Mesenteric fat pad (tissue), 1 donor: ENCODE measurements around the gene ME3. TPM values are rescaled to one million over a fixed set of nuclear protein-coding genes. Genes with fewer than 3 reads are reported as not detected.

Source experiments
- DNase-seq: peaks from one replicate; pipeline ENCODE4 v3.0.0-alpha.2; 2020; ENCODE audit warnings: low spot score
- total RNA-seq: library from RNA; stranded (reverse); fragmentation: NEBNext Ultra II Directional; extraction: Animal tissue kit (Norgen Biotek cat#: 25700); gene quantifications from one replicate; pipeline ENCODE4 v1.2.1, GENCODE V29; 2021
- donor health status: DM: yes; HTN: yes; CAD: no.

ME3 gene
- total RNA-seq, 1 donor from 2014 or later: 49.4 TPM

DNA sequence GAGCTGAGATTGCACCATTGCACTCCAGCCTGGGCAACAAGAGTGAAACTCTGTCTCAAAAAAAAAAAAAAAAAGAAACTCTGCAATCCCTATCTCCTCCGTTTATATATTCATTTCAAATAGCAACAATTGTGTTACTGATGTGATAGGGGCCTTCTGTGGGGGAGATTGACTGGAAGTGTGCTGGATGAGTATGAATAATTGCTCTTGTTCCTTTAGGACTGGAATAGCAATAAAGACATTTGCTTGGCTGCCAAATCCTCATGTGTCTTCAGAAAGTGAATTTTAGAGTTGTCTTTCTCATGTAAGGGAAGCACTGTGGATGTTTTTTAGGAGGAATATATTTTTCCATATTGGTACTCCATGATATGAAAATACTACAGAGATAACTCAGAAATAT is 21.1 kb upstream of the ME3 start:
- DNase-seq: no peak

DNA sequence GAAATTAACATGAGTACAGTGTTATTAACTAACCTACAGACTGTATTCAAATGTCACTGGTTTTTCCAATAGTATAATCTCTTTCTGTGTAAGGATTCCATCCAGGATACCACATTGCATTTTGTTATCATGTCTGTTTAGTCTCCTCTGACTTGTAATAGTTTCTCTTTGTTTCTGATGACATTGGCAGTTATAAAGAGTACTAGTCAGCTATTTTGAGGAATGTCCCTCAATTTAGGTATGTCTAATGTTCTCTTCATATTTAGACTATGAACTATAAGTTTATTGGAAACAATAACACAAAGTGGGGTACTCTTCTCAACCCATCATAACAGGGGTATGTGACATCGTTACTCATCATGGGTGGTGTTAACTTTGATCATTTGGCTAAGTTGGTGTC is 20.3 kb upstream of the ME3 start:
- no peak for DNase-seq

DNA sequence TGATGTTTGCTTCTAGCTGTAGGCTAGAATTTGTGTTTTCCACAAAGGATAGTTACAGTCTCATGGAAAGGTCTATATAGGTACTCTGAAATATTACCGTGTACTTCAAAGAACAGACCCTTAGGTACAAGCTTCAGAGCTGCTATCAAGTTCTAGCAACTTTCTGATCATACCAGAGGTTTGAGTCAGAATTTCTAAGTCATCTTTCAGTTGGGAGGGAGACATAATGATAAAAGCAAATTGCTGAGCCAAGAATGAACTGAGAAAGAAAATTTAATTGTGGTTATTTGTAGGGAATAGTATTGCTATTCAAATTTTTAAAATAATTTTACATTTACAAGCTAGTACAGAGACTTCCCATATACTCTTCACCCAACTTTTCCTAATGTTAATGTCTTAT is 19.9 kb upstream of the ME3 start:
- no peak for DNase-seq

DNA sequence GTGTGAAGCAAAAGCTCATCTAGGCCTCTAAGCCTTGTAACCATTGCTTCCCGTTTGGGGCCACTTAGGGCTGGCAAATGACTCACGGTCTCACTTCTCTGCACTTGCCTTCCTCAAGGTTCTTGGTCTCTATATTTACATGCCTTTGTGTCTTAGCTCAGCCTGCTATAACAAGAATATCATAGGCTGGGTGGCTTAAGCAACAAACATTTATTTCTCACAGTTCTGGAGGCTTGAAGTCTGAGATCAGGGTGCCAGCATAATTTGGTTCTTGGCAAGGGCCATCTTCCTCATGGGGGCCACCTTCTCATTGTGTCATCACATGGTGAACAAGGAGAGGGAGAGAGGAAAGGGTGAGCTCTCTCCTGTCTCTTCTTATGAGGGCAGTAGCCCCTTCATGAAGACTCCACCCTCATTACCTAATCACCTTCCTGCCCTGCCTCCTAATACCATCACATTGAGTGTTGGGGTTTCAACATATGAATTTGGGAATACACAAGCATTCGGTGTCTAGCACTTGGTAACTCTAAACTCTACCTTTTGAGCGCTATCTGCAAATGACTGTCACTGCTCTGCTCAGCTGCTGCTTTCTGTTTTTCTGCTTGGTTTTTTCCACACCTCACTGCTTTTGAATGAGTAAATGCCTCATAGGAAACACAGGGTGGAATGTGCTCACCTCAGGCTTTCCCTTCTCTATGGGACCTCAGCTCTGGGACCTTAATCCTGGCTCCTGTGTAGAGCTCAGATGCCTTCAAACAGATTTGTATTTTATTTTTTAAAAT is 16.2 kb upstream of the ME3 start:
- no peak for DNase-seq

DNA sequence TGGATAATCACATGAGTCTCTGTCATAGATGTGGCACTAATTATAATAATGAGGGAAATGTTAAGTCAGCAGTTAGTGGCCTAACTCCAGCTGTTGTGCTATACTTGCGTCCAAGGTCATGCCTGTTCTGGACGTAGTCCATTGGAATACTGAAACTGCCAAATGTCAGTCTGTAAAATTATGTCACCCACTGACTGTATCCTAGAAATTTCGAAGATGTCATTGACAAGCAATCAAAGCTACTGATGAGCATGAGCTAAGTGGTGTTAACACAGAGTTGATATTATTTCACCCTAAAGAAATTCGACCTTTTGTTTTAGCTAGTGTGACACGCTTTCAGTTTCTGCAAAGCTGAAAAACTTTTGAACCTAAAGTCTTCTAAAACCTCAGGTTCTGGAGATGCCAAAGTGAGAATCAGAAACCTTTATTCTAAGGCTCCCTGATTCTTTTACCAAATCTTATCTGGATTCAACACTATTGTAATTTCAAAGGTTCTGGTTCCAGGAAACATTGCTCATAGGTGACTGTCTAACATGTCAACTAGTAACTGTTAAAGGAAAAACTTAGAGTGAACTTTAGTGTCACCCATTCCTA is 14.9 kb upstream of the ME3 start:
- no peak for DNase-seq

DNA sequence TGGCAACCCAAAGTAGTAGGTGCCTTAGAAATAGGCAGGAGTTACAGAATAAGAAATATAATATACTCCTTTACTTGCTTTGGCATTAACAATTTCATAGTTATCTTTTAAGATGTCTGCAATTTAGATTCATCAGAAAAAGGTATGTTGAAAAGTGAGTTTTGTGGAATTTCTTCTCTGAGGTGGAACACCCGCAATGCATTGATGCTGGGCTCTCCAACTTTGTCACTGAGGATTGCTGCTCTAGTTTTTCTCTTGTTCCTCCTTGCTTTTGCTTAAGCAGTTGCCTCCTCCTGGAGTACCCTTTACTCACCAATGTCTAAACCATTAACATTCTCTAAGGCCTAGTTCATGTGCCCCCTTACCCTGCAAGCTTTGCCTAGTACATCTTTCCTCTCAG is 14.1 kb upstream of the ME3 start:
- no peak for DNase-seq

DNA sequence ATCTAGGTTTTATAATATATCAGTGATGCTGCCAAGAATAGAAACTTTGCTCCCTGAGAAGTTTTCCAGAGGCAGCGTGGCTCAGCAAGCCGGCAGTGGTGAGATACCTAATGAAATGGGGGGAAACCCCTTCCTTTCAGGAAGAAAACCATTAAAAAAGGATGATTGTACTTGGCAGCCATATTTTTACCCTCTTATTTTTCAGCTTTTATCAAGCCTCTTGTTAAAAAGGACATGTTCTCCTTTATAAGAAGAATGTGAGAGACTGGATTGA is 9.0 kb upstream of the ME3 start:
- no peak for DNase-seq

DNA sequence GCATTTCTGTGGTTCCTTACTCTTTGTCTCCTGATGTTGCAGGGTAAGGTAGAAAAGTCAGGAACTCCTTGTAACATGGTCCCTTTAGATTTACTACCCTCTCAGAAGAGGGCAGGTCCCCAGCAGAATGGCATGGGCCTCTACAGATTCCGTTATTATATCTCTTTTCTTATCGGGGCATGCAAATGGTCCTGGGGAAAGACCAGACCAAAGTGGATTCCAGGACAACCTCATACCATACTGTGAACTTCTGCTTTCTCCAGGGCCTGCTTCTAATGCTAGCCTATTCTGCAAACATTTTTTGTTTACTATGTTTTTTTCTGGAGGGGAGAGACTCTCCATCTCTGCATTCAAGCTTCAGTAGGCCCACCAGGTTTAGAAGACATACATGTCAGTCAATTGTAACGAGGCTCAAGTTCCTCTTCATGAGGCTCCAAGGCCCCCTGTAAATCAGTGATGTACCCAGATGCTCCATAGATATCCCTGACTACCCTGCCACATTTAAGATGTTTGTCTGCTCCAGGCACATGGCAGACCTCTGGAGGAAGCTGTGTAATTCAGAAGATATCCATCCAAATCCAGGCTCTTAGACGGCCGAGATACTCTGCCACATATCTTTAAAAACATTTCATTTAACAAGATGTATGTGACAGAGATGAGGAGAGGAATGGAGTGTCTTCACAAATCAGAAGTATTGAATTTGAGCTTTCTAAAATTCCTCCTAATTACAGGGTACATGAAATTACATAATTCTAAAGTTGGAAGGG is 8.5 kb upstream of the ME3 start:
- no peak for DNase-seq

DNA sequence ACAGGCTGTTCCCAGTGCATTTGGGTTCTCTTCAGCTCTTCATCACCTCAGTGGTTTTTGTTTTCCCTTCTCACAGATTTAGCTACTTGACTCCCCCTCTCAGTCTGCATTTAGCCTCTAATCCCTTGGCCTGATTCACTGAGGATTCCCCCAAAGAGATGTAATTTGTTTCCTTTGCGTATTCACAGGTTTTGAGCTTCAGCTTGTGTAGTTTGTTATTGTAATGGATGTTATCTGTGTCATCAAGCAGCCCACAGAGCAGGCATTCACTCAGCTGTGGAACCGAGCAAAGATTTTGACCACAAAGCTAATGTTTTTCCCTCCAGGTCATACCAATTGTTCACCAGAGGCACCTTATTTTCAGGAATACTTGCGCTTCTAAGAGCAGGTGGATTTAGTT is 6.4 kb upstream of the ME3 start:
- DNase-seq: no peak

DNA sequence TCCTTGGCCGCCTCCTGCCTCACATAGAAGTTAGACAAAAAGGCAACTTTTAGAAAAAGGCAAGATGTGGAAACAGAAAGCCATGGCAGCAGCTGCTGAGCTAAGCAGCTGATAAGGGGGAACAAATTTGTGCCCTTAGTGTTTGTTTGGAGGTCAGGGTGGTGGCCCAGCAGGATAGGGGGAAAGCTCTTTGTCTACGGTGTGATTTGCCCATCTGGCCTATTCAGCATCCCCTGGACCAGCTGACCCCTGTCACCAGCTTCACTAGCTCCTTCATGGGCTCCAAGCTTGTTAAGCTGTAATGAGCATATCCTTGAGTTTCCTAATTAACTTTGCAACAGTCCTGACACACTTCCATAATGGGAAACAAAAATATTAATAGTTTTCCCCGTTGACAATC is 5.9 kb upstream of the ME3 start:
- no peak for DNase-seq

DNA sequence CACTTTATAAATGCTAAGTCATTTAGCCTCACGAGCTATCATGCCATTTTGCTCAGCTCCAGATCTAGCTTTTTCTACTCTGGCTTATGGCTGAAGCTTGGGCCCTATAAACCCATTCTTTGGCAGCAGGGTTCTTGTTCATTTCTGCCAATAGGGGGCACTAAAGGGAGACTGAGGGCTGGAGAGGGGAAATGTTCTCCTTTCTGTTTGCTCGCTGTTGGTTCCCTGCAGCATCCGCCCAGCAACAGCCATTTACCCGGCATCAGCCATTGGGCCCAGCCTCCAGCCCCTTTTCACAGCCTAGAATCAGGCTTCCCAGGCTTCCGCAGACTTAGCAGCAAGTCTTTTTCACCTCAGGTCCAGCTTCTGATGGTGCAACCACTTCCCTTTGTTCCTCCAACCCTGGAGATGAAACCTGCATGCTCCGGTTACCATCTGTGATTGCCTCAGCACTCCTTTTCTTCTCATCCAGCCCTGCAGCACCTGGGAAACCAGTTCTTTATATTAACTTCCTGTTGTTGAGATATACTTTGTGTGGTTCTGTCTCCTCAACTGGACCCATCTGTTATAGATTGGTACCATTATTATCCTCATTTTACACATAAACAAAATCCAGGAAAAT is 4.2 kb upstream of the ME3 start:
- DNase-seq: no peak

DNA sequence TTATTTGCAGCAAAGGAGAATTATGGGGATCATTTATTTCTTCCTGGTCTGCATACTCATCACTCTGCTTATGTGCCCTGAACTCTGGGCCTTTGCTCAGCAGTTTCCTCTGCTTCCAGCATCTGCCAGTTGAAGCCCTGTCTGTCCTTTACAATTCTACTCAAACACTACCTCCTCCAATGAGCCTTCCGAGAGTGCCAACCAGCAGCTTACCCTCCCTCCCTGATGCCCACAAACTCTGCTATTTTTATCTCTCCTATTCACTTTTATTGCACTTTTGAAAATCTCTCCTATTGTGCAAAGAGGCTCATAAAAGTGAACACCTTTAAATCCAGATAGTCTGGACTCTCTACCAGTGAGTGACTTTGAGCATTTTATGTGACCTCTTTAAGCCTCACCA is 3.6 kb upstream of the ME3 start:
- DNase-seq: no peak

DNA sequence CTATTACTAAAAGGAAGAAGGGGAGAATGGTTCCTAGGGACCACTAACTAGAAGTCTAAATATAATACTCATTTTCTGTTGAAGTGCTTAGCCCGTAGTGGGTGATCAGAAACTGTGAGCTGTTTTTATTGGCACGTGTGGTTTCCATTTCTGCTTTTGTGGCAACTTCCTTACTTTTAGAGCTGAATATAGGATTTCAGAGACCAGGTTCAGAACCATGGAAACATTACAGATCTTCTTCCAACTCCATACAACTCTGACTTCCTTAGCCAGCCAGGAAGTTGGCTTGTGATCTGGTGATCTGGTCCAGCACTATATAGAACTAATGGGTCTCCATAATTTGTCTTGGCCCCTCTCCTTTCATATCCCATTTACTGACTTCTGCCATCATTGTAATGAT is 2.6 kb upstream of the ME3 start:
- DNase-seq: no peak

DNA sequence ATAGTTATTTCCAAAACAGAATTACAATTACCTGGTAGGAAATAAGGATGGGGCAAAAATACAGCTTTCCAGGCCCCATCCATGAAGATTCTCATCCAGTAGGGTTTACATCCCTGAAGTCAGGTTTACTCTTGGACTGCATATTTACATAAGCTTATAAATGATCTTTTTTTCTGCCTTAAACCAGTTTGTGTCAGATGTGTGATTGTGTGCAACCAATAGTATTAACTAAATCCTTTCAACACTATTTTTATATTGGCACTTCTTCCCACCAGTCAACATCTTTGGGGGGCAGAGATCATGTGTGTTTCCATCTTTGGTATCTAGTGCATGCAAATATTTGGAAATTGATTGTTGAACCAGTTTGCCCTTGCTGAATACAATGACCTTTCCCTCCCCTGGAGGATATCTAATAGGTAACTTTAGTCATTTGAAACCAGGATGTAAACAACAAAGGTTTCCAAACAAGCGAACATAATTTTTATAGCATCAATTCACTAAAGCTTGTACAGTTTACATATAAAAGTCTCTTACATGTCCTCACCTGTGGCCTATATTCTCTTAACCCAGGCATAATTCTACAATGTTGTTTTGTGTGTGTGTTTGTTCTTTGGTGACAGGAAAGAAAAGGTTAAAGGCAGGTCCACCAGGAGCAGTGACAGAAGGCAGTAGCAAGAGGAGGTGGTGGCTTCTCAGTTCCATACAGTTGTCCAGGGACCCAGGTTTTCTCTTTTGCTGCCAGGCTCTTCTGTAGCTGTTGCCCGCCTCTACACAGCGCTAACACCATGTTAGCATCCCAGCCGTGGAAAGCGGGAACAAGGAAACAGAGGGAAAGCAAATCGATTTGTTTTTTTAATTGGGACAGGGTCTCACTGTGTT is 1.7 kb upstream of the ME3 start:
- no peak for DNase-seq

DNA sequence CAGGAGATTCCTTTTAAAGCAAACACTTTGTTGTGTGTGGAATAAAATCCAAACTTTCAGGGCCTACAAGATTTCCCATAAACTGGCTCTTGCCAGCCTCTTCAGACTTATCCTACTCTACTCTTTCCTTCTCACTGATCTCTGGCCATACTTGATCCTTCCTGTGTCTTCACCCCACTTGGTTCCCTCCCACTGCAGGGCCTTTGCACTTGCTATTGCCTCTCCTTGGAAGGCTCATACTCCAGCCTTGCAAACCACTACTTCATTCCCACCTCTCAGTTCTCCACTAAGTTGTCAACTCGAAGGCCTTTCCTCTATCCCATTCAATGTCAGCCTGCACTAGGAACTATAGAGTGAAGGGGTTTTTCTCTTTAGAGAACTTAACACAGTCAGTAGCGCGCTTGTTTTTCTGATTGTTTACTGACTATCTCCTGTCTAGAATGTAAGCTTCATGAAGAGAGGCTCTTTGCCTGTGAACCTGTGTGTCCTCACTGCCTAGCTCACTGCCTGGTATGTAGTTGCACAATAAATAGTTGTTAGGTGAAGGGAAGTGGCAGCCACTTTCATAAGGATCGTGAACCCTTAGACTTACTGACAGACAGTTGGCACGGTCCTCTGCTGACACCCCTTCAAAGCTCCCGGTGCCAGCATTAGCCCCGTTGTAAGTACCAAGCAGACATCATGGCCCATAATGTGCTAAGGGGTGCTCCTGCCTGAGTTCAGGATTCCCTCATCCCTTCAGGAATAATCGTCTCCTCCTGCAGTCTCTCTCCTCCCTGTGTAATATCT is 833 bp upstream of the ME3 start:
- no peak for DNase-seq

DNA sequence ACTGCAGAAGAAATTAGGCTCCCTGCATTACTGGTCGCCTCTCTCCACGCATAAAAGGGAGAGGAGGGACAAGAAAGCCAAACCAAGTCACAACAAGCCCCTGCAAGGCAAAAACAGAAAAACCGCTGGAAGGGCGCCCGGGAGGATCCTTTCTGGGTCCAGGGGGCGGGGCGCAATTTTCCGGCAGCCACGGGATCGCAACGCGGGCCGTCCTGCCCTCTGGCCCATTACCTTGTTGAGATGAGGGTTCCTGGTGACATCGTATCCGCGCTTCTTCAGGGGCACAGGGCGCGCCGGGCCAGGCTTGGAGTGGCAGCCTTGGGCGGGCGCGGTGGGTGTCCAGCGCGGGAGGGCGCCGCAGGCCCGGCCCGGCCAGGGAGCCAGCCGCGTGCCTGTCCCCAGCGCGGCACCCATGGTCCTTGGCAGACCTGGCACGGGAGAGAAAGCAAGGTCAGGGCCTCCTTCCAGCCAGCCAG is 847 bp downstream of the ME3 start:
- DNase-seq: peak; percentile 94

DNA sequence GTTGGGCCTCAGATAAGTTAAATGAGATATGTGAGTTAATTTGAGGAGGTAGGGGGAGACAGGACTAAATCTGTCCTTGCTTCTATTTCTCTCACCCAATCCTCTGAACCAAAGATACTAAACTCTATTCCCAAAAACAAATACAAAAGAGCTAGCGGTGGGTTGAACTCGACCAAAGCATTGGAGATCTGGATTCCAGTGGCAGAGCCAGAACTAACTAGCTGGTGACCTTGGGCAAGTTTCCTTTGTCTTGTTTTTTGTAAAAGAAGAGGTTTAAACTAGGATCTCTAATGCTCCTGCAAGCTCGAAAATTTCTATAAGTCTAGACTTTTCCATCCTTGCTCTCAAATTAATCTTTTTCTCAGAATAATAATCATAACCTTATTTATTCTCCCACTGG is 1.5 kb downstream of the ME3 start:
- no peak for DNase-seq

DNA sequence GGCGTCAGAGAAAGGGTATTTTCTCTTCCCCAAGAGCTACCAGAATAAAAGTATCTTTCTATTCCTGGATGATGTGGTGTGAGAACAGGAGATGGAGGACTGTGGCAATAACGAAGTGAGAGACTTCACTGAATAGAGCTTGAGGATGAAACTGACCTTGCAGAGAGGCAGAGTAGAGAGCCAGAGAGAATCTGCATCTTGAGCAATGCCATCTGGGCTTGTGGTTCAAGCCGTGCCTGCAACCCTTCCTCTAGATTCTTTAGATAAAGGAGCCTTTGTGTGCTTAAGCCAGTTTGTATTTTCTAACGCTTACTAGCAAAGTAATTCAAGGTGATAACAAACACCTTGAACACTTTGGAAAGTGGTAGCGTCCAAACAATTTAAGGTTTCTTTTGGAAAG is 2.2 kb downstream of the ME3 start:
- DNase-seq: no peak

DNA sequence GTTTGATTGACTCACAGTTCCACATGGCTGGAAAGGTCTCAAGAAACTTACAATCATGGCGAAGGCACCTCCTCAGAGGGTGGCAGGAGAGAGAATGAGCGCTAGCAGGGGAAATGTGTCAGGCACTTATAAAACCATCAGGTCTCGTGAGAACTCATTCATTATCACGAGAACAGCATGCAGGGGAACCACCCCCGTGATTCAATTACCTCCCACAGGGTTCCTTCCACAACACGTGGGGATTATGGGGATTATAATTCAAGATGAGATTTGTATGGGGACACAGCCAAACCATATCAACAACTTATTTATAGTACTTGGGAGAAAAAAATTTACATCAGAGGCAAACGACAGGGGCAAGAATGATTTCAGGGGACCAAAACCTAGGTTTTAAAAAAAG is 3.0 kb downstream of the ME3 start:
- no peak for DNase-seq

DNA sequence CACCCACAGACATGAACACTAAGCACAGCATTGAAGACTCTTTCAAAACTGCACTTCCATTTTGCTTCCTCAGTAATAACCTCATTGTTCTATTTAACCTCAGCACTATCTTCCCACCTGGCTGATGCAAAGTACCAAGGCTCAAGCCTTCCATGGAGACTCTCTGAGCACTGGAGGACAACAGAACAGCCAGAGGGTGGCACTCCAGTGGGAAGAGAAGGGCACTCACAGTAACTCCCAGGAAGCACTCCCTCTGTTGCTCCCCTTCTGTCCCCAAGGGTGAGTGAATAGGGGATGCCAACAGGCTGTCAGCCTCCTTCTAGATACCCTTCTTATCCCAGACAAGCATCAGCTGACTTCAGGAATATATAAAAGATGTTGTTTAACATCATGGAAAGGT is 3.5 kb downstream of the ME3 start:
- DNase-seq: no peak
